HG03432 (cell line): Measurements from ENCODE around the gene SNTN.
A peak's percentile ranks its signal among the peaks of the same experiment; 100 is the strongest.

Source experiments
- ATAC-seq: cut with Tn5 transposase; IDR thresholded peaks from one replicate; pipeline ENCODE4 v1.9.1; 2021; ENCODE audit warnings: mild to moderate bottlenecking, moderate library complexity; ENCODE audit not compliant: unreplicated experiment

SNTN gene

GRCh38 chr3:63673111-63673510, 20.6 kb downstream of the SNTN start:
- no peak for ATAC-seq

GRCh38 chr3:63674586-63674985, 22.1 kb downstream of the SNTN start:
- no peak for ATAC-seq

- ATAC-seq, result no peak
Measured at GRCh38 chr3:63679186-63679585, 26.7 kb downstream of the SNTN start.

GRCh38 chr3:63684081-63684480, 31.6 kb downstream of the SNTN start:
- no peak for ATAC-seq

GRCh38 chr3:63685340-63685739, 32.9 kb downstream of the SNTN start:
- peak; percentile 61 for ATAC-seq

- no peak for ATAC-seq
Measured at GRCh38 chr3:63687278-63688225, 35.1 kb downstream of the SNTN start.

- no peak for ATAC-seq
Measured at GRCh38 chr3:63689285-63689684, 36.8 kb downstream of the SNTN start.

- no peak for ATAC-seq
Measured at GRCh38 chr3:63693351-63693750, 40.9 kb downstream of the SNTN start.

GRCh38 chr3:63705092-63705645, 52.7 kb downstream of the SNTN start:
- no peak for ATAC-seq

- no peak for ATAC-seq
Measured at GRCh38 chr3:63706321-63707085, 54.0 kb downstream of the SNTN start.

- ATAC-seq, result no peak
Measured at GRCh38 chr3:63707731-63708130, 55.3 kb downstream of the SNTN start.

GRCh38 chr3:63709576-63709975, 57.1 kb downstream of the SNTN start:
- ATAC-seq, result no peak
